GM23338 (cell line): ENCODE data around the gene CLIP1. TPM values are rescaled to one million over a fixed set of nuclear protein-coding genes. Genes with fewer than 3 reads are reported as not detected.
"Not testable (repeated sequence)": the region's sequence is repeated elsewhere in the genome, so short reads cannot be mapped to it uniquely, and the experiment has no call there.

Experiments
- ATAC-seq: fragments of 200-7000 bp; cut with Tn5 transposase; 3 replicates; pipeline ENCODE4 v1.9.1; 2020
- DNase-seq: peaks from one replicate; pipeline ENCODE4 v3.0.0-alpha.2; 2015; ENCODE audit warnings: low spot score
- H2AFZ ChIP-seq: fragments of 200-600 bp; sonication (generic); 2 replicates; pipeline ENCODE4 v1.8.0; 2016; ENCODE audit warnings: antibody characterized with exemption, mild to moderate bottlenecking, moderate library complexity
- H3F3A ChIP-seq: fragments of 200-600 bp; sonication (generic); replicated peaks from 2 replicates; pipeline ENCODE4 v1.8.0; 2017; ENCODE audit warnings: antibody characterized with exemption, mixed run types, low read depth
- H3K27ac ChIP-seq: fragments of 200-600 bp; sonication (generic); 2 replicates; pipeline ENCODE4 v1.6.1; 2016; ENCODE audit warnings: low read depth
- H3K27me3 ChIP-seq: fragments of 200-600 bp; sonication (generic); 2 replicates; pipeline ENCODE4 v1.8.0; 2016; ENCODE audit warnings: mild to moderate bottlenecking, mixed run types, moderate library complexity; ENCODE audit not compliant: insufficient read depth
- H3K36me3 ChIP-seq: fragments of 200-600 bp; sonication (generic); 2 replicates; pipeline ENCODE4 v1.8.0; 2016; ENCODE audit warnings: mild to moderate bottlenecking; ENCODE audit not compliant: insufficient read depth
- H3K4me1 ChIP-seq: fragments of 200-600 bp; sonication (generic); 2 replicates; pipeline ENCODE4 v1.8.0; 2016; ENCODE audit warnings: mild to moderate bottlenecking, moderate library complexity; ENCODE audit not compliant: insufficient read depth
- H3K4me2 ChIP-seq: fragments of 200-600 bp; sonication (generic); 2 replicates; pipeline ENCODE4 v1.7.1; 2017; ENCODE audit warnings: mixed run types
- H3K4me3 ChIP-seq: fragments of 200-600 bp; sonication (generic); 2 replicates; pipeline ENCODE4 v1.6.1; 2016; ENCODE audit warnings: mixed run types
- H3K79me2 ChIP-seq: fragments of 200-600 bp; sonication (generic); replicated peaks from 2 replicates; pipeline ENCODE4 v1.8.0; 2017; ENCODE audit warnings: mild to moderate bottlenecking; ENCODE audit not compliant: insufficient read depth
- H3K9me2 ChIP-seq: fragments of 200-600 bp; sonication (generic); 2 replicates; pipeline ENCODE4 v1.8.0; 2017; ENCODE audit not compliant: insufficient read depth
- H4K20me1 ChIP-seq: fragments of 200-600 bp; sonication (generic); replicated peaks from 2 replicates; pipeline ENCODE4 v1.8.0; 2017; ENCODE audit warnings: mild to moderate bottlenecking; ENCODE audit not compliant: insufficient read depth
- H3K27ac Mint-ChIP-seq: 2 replicates; pipeline ENCODE4 v1.8.0; 2020; ENCODE audit warnings: inconsistent platforms, mild to moderate bottlenecking, moderate library complexity, mixed read lengths
- H3K27me3 Mint-ChIP-seq: 3 replicates; pipeline ENCODE4 v1.8.0; 2022; ENCODE audit warnings: low read depth, mild to moderate bottlenecking, moderate library complexity, mixed read lengths, inconsistent platforms; ENCODE audit not compliant: insufficient read depth, poor library complexity
- H3K36me3 Mint-ChIP-seq: 3 replicates; pipeline ENCODE4 v1.8.0; 2021; ENCODE audit warnings: low read depth, mild to moderate bottlenecking, inconsistent platforms, moderate library complexity, mixed read lengths
- H3K4me1 Mint-ChIP-seq: 3 replicates; pipeline ENCODE4 v1.8.0; 2020; ENCODE audit warnings: mild to moderate bottlenecking, inconsistent platforms, mixed read lengths
- H3K4me3 Mint-ChIP-seq: 3 replicates; pipeline ENCODE4 v1.8.0; 2021; ENCODE audit warnings: moderate library complexity, mild to moderate bottlenecking, inconsistent platforms, mixed read lengths
- H3K9me3 Mint-ChIP-seq: 3 replicates; pipeline ENCODE4 v1.8.0; 2020; ENCODE audit warnings: moderate library complexity, mild to moderate bottlenecking, inconsistent platforms, mixed read lengths
- CREB1 ChIP-seq: fragments of 250-450 bp; sonication (Bioruptor Pico); IDR thresholded peaks from 2 replicates; pipeline ENCODE4 v1.5.0; 2020; ENCODE audit warnings: low read depth, mild to moderate bottlenecking, moderate library complexity
- EZH2phosphoT487 ChIP-seq: fragments of 200-600 bp; sonication (generic); IDR thresholded peaks from one replicate; pipeline ENCODE4 v1.8.1; 2018; ENCODE audit warnings: antibody characterized with exemption; ENCODE audit not compliant: unreplicated experiment
- NANOG ChIP-seq: IDR thresholded peaks from 2 replicates; pipeline ENCODE4 v1.6.1; 2016; ENCODE audit warnings: antibody characterized with exemption, borderline replicate concordance
- POLR2AphosphoS5 ChIP-seq: IDR thresholded peaks from 2 replicates; pipeline ENCODE4 v1.6.1; 2016; ENCODE audit warnings: antibody characterized with exemption, low read depth
- STAT1 ChIP-seq: IDR thresholded peaks from one replicate; pipeline ENCODE4 v1.6.1; 2016; ENCODE audit warnings: antibody characterized with exemption; ENCODE audit not compliant: unreplicated experiment
- ZNF114 ChIP-seq: fragments of 250-450 bp; sonication (Bioruptor Pico); IDR thresholded peaks from 2 replicates; pipeline ENCODE4 v1.5.0; 2020; ENCODE audit warnings: mild to moderate bottlenecking, moderate library complexity
- ZNF331 ChIP-seq: fragments of 250-450 bp; sonication (Bioruptor Pico); IDR thresholded peaks from 2 replicates; pipeline ENCODE4 v1.5.0; 2020; ENCODE audit warnings: low read depth, mild to moderate bottlenecking, moderate library complexity
- polyA plus RNA-seq: library from polyadenylated mRNA; unstranded; fragments of >200 nt; fragmentation: Nextera tagmentation; extraction: Ambion mirVana; gene quantifications from 2 replicates; pipeline ENCODE4 v1.2.1, GENCODE V29; 2016
- total RNA-seq: library from RNA; depleted of rRNA; stranded (reverse); fragments of >200 nt; shearing (Covaris generic); gene quantifications from 2 replicates; pipeline ENCODE4 v1.2.3, GENCODE V29; 2014
- TF ChIP-seq, protein P1 (sequence below): IDR thresholded peaks from one replicate; pipeline ENCODE4 v1.6.1; 2018; ENCODE audit warnings: antibody characterized with exemption; ENCODE audit not compliant: unreplicated experiment
- TF ChIP-seq, protein P2 (sequence below): IDR thresholded peaks from 2 replicates; pipeline ENCODE4 v1.6.1; 2016; ENCODE audit warnings: antibody characterized with exemption
- TF ChIP-seq, protein P3 (sequence below): fragments of 250-450 bp; sonication (Bioruptor Pico); IDR thresholded peaks from 2 replicates; pipeline ENCODE4 v1.5.0; 2020; ENCODE audit warnings: mild to moderate bottlenecking, moderate library complexity

The CLIP1 gene
- total and polyA plus RNA-seq, 2 experiments from 2014 or later = 11.5 to 21.1 TPM

DNA sequence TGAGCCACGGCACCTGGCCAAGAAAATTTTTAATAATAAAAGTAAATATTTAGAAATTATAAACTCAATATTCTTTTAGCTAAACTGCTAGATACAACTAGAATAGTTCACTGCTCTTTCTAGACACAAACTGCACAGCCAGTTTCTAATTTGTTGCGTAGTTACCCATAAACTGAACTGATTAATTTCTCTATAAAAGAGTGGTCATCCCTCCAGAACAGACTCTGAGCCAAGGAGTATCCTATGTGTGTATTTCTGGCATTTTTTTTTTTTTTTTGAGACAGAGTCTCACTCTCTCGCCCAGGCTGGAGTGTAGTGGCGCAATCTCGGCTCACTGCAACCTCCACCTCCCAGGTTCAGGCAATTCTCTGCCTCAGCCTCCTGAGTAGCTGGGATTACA lies 45.7 kb downstream of the CLIP1 start:
- not testable (repeated sequence) for H3K36me3 Mint-ChIP-seq, H4K20me1 ChIP-seq, H3K36me3 ChIP-seq, H3K4me1 Mint-ChIP-seq, H3K79me2 ChIP-seq, ATAC-seq, H2AFZ ChIP-seq, H3K27ac ChIP-seq, H3K4me2 ChIP-seq, H3K9me2 ChIP-seq, H3K4me1 ChIP-seq, H3K27ac Mint-ChIP-seq, H3K27me3 Mint-ChIP-seq, H3K27me3 ChIP-seq, DNase-seq, H3F3A ChIP-seq, H3K4me3 ChIP-seq, H3K9me3 Mint-ChIP-seq, H3K4me3 Mint-ChIP-seq

DNA sequence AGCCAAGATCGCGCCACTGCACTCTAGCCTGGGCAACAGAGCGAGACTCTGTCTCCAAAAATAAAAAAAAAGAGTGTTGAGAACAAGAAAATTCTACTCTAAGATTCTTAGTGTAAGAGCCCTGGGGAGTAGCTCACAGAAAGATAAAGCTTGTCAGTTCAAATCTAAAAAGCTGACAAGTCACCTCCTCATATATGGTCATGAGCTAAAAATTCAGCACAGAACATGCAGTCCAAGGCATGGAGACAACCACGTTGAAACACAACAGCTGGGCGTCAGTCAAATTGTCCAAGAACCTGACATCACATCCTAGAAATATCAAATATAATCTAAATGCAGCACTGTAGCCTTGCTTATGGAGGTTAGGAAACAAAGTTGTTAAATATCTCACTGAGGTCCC lies 47.8 kb downstream of the CLIP1 start:
- Histone ChIP-seq H3K4me1 (no peaks in the 10 kb centered on the region), H3K4me2 (no peak overlapping the region), H3K4me3 (no peak overlapping the region), H3K9me2 (no peaks in the 10 kb centered on the region), H4K20me1 (no peaks in the 10 kb centered on the region; the same call in 1 of the 2 replicates), H3K36me3 (no peaks in the 10 kb centered on the region), H2AFZ (no peak overlapping the region), H3F3A (no peaks in the 10 kb centered on the region), H3K79me2 (no peaks in the 10 kb centered on the region), H3K27ac (no peak overlapping the region), H3K27me3 (no peaks in the 10 kb centered on the region)
- ATAC-seq = no peak
- Mint-ChIP-seq H3K4me1 (no peaks in the 10 kb centered on the region), H3K27ac (no peak overlapping the region), H3K9me3 (no peaks in the 10 kb centered on the region), H3K27me3 (peaks cover 2% of the 10 kb centered on the region), H3K4me3 (no peak overlapping the region), H3K36me3 (peaks cover 8% of the 10 kb centered on the region; the same call in 1 of the 3 replicates)
- DNase-seq = no peak
- TF ChIP-seq, protein P1, sequence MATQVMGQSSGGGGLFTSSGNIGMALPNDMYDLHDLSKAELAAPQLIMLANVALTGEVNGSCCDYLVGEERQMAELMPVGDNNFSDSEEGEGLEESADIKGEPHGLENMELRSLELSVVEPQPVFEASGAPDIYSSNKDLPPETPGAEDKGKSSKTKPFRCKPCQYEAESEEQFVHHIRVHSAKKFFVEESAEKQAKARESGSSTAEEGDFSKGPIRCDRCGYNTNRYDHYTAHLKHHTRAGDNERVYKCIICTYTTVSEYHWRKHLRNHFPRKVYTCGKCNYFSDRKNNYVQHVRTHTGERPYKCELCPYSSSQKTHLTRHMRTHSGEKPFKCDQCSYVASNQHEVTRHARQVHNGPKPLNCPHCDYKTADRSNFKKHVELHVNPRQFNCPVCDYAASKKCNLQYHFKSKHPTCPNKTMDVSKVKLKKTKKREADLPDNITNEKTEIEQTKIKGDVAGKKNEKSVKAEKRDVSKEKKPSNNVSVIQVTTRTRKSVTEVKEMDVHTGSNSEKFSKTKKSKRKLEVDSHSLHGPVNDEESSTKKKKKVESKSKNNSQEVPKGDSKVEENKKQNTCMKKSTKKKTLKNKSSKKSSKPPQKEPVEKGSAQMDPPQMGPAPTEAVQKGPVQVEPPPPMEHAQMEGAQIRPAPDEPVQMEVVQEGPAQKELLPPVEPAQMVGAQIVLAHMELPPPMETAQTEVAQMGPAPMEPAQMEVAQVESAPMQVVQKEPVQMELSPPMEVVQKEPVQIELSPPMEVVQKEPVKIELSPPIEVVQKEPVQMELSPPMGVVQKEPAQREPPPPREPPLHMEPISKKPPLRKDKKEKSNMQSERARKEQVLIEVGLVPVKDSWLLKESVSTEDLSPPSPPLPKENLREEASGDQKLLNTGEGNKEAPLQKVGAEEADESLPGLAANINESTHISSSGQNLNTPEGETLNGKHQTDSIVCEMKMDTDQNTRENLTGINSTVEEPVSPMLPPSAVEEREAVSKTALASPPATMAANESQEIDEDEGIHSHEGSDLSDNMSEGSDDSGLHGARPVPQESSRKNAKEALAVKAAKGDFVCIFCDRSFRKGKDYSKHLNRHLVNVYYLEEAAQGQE = no peak
- no peak for TF ChIP-seq ZNF331 (CRISPR knock-in tag)
- TF ChIP-seq, protein P2, sequence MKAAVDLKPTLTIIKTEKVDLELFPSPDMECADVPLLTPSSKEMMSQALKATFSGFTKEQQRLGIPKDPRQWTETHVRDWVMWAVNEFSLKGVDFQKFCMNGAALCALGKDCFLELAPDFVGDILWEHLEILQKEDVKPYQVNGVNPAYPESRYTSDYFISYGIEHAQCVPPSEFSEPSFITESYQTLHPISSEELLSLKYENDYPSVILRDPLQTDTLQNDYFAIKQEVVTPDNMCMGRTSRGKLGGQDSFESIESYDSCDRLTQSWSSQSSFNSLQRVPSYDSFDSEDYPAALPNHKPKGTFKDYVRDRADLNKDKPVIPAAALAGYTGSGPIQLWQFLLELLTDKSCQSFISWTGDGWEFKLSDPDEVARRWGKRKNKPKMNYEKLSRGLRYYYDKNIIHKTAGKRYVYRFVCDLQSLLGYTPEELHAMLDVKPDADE = no peak
- no peak for TF ChIP-seq STAT1
- TF ChIP-seq, protein P3, sequence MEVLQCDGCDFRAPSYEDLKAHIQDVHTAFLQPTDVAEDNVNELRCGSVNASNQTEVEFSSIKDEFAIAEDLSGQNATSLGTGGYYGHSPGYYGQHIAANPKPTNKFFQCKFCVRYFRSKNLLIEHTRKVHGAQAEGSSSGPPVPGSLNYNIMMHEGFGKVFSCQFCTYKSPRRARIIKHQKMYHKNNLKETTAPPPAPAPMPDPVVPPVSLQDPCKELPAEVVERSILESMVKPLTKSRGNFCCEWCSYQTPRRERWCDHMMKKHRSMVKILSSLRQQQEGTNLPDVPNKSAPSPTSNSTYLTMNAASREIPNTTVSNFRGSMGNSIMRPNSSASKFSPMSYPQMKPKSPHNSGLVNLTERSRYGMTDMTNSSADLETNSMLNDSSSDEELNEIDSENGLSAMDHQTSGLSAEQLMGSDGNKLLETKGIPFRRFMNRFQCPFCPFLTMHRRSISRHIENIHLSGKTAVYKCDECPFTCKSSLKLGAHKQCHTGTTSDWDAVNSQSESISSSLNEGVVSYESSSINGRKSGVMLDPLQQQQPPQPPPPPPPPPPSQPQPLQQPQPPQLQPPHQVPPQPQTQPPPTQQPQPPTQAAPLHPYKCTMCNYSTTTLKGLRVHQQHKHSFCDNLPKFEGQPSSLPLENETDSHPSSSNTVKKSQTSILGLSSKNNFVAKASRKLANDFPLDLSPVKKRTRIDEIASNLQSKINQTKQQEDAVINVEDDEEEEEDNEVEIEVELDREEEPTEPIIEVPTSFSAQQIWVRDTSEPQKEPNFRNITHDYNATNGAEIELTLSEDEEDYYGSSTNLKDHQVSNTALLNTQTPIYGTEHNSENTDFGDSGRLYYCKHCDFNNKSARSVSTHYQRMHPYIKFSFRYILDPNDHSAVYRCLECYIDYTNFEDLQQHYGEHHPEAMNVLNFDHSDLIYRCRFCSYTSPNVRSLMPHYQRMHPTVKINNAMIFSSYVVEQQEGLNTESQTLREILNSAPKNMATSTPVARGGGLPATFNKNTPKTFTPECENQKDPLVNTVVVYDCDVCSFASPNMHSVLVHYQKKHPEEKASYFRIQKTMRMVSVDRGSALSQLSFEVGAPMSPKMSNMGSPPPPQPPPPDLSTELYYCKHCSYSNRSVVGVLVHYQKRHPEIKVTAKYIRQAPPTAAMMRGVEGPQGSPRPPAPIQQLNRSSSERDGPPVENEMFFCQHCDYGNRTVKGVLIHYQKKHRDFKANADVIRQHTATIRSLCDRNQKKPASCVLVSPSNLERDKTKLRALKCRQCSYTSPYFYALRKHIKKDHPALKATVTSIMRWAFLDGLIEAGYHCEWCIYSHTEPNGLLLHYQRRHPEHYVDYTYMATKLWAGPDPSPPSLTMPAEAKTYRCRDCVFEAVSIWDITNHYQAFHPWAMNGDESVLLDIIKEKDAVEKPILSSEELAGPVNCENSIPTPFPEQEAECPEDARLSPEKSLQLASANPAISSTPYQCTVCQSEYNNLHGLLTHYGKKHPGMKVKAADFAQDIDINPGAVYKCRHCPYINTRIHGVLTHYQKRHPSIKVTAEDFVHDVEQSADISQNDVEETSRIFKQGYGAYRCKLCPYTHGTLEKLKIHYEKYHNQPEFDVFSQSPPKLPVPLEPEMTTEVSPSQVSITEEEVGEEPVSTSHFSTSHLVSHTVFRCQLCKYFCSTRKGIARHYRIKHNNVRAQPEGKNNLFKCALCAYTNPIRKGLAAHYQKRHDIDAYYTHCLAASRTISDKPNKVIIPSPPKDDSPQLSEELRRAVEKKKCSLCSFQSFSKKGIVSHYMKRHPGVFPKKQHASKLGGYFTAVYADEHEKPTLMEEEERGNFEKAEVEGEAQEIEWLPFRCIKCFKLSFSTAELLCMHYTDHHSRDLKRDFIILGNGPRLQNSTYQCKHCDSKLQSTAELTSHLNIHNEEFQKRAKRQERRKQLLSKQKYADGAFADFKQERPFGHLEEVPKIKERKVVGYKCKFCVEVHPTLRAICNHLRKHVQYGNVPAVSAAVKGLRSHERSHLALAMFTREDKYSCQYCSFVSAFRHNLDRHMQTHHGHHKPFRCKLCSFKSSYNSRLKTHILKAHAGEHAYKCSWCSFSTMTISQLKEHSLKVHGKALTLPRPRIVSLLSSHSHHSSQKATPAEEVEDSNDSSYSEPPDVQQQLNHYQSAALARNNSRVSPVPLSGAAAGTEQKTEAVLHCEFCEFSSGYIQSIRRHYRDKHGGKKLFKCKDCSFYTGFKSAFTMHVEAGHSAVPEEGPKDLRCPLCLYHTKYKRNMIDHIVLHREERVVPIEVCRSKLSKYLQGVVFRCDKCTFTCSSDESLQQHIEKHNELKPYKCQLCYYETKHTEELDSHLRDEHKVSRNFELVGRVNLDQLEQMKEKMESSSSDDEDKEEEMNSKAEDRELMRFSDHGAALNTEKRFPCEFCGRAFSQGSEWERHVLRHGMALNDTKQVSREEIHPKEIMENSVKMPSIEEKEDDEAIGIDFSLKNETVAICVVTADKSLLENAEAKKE (CRISPR knock-in tag) = no peak
- TF ChIP-seq POLR2AphosphoS5 = no peak
- no peak for TF ChIP-seq CREB1 (CRISPR knock-in tag)
- TF ChIP-seq ZNF114 (CRISPR knock-in tag) = no peak
- TF ChIP-seq NANOG = no peak
- TF ChIP-seq EZH2phosphoT487 = no peak
